NCI-H2107 (cell line): ENCODE data around the gene KCNH5.
"Not testable (repeated sequence)": the region's sequence is repeated elsewhere in the genome, so short reads cannot be mapped to it uniquely, and the experiment has no call there.

Source experiments
- DNase-seq: peaks from one replicate; lab custom pipeline; 2025; lab: John Stamatoyannopoulos, UW

The KCNH5 gene

GRCh38 chr14:62886461-62886860 is 158.8 kb downstream of the KCNH5 start:
- no peak for DNase-seq

GRCh38 chr14:62885451-62885850 is 159.8 kb downstream of the KCNH5 start:
- DNase-seq: no peak

DNA sequence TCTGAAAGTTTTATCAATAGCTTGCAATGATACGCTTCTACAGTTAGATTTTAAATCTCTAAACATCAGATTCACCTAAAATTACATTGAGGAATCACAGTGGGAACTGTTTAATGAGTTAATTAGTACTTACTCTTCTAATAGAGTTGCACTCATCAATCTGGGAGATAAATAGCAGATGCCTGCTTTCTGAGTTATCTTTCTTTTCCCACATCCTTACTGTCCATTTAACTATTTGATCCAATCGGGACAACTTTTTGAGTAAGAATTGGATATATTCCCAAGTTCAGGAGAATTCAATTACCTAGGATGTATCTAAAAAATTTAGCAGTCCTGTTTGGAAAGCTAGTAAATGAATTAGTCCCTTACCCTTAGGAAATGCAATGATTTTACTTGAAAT is 162.3 kb downstream of the KCNH5 start:
- no peak for DNase-seq

- DNase-seq: no peak
These were observed 178.9 kb downstream of the KCNH5 start for GRCh38 chr14:62866376-62866775.

DNA sequence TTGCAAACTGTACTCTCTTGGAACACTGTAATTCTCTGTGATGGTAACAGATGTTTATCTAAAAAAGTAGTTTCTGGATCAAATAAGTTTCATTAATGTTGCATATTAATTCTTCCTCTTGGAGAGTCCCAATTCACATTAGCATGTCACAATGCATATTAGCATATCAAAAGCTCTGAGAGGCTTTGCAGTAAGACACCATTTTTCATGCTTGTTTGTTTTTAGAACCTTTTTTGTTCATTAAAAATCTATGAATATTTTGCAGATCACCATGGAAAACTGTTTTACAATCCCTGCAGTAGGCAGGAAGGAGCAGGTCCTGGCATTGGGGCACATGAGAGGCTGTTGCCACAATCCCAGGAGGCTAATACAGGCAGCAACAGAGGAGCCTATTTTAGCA is 180.7 kb downstream of the KCNH5 start:
- no peak for DNase-seq

- DNase-seq: not testable (repeated sequence)
These were observed 187.2 kb downstream of the KCNH5 start for GRCh38 chr14:62858011-62858410.

GRCh38 chr14:62854951-62855350 is 190.3 kb downstream of the KCNH5 start:
- DNase-seq: no peak

GRCh38 chr14:62847168-62847567 is 198.1 kb downstream of the KCNH5 start:
- DNase-seq: no peak

GRCh38 chr14:62844546-62844945 is 200.7 kb downstream of the KCNH5 start:
- DNase-seq: no peak

DNA sequence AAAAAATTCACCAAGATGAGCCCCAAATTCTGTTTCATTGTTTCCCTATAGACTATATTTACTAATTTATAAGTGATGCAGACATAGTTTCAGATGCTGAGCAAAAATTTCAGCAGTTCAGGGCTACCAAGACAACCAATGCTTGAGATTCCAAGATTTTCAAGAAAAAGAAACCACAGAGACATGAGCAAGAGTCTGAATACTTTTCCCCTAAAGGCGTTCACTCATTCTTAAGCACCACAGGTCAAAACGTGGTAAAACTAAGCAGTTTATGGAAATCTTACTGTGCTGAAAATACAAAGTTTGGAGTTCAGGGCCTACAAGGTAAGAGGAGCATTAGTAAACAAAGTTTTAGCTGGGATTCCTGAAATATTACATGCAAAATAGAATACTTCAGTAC is 221.2 kb downstream of the KCNH5 start:
- no peak for DNase-seq

GRCh38 chr14:62819931-62820330 is 225.3 kb downstream of the KCNH5 start:
- no peak for DNase-seq

DNA sequence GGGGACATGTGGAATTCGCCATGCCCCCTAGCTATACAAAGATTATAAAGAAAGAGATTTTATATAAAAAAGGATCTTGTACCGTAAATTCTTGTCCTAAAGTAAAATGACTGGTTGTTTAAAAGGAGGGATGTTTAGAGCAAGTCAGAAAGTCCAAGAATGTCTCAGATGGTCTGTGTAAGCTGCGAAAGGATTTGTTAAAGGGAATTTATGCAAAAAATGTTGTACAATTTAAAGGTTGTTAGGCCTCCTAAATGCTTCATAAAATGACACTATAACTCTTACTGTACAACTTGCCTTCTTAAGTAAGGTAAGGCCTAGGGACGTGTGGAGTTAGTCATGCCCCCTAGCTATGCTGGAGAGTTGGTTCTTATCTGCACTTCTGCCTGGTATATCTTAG is 237.6 kb downstream of the KCNH5 start:
- no peak for DNase-seq

- no peak for DNase-seq
These were observed 244.7 kb downstream of the KCNH5 start for GRCh38 chr14:62800577-62800976.

DNA sequence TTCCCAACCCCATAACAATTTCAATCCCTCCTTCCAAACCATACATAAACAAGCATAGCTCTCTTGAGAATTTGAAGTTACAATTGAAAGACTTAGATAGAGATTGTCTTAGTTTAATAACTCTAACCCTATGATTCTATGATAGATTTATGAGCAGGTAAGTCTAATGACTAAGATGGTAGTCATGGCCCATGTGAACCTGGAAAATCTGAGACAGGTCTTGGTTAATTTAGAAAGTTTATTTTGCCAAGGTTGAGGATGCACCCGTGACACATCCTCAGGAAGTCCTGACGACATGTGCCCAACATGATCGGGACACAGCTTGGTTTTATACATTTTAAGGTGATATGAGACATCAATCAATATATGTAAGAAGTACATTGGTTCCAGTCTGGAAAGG is 248.8 kb downstream of the KCNH5 start:
- DNase-seq: no peak

- no peak for DNase-seq
These were observed 252.7 kb downstream of the KCNH5 start for GRCh38 chr14:62792578-62792977.

DNA sequence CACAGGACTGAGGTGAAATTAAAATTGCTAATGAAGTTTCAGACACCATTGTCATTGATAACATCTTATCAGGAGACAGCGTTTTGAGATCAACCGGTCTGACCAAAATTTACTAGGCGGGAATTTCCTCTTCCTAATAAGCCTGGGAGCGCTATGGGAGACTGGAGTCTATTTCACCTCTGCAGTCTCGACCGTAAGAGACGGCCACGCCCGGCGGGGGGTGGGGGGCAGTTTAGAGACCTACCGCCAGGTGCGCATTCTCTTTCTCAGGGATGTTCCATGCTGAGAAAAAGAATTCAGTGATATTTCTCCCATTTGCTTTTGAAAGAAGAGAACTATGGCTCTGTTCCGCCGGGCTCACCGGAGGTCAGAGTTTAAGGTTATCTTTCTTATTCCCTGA is 263.9 kb downstream of the KCNH5 start:
- DNase-seq: not testable (repeated sequence)

DNA sequence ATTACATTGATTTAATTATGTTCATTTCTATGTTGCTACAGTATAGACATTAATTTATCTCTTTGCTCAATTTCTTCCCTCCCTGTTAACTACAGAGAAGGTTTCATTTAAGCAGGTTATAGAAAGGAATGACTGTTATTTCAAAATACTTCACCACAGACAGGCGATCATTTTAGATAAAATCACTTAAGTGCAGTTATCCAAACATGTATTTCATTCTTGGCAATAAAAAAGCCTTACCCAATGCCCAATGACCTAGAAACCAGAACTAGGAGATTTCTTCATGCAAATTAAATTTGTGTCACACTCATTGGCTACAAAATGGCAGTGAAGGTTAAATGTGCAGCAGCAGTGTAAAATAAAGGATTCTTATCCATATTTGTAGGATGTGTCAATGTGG is 266.4 kb downstream of the KCNH5 start:
- no peak for DNase-seq

DNA sequence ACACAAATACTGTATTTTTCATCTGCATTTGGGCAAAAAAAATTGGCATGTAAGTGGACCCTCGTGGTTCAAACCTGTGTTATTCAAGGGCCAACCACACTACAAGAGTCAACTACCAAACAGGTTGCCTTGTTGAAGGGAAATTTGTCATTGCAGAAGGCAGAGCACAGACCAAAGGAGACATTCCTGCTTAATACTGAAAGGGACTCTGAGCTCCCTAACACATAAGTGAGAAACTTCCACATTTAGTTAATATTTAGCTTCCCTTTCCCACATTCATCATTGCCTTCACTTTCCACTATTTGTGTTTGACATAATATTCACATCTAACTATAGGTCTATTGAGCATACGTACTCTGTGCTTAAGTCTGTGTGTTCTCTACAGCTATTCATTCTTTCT is 266.9 kb downstream of the KCNH5 start:
- DNase-seq: no peak

DNA sequence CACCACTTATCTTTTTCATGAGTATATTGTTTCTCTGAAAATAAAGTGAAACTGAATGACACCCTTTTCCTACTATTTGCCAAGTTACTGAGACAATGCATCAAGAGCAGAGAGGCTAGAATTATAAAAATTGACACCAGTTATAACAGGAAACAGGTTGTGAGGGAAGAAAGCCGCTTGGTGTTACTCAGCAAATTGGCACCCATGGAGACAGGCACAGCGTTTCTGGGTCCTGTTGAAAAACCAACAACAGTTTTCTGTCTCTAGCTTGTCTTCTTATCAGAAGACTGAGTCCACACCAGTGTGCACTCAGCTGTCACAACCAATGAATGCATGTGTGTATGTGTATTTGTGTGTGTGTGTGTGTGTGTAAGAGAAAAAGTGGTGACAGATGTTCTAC is 267.7 kb downstream of the KCNH5 start:
- DNase-seq: no peak

DNA sequence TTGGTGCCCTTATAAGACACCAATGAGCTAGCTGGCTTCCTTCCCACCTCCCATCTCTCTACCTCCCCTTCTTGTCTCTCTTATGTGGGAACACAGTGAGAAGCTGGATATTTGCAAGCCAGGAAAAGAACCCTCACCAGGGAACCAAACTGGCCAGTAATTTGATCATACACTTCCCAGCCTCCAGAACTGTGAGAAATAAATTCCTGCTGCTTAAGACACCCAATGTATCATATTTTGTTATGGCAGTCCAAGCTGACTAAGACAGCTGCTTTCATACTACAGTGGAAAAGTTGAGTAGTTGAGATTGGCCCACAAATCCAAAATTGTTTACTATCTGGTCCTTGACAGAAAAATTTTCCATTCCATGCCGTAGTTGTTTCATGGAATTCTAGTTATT is 269.0 kb downstream of the KCNH5 start:
- no peak for DNase-seq

DNA sequence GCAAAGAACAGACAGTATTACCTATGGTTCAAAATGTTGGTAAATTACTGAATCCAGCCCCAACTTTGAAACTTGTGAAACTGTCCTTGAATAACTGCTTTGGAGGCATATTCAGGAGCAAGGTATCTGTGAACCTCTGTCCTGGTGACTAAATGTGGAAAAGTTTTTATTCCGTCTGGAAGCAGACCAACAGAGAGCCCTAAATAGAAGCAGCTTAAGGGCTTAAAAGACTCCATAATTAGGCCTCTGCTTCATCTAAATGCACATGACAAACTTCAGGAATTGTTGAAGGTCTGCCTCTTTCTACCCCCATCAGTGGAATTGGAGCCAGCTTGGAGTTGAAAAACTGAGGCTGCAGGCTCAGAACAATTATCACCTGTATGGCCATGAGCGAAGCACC is 276.5 kb downstream of the KCNH5 start:
- no peak for DNase-seq

DNA sequence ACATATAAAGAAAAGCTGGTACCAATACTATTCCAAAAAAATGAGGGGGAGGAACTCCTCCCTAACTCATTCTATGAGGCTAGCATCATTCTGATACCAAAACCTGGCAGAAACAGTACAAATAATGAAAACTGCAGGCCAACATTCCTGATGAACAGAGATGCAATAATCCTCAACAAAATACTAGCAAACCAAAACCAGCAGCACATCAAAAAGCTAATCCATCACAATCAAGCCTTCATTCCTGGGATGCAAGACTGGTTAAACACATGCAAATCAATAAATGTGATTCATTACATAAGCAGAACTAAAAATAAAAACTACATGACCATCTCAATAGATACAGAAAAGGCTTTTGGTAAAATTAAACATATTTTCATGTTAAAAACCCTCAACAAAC is 281.3 kb downstream of the KCNH5 start:
- DNase-seq: no peak

DNA sequence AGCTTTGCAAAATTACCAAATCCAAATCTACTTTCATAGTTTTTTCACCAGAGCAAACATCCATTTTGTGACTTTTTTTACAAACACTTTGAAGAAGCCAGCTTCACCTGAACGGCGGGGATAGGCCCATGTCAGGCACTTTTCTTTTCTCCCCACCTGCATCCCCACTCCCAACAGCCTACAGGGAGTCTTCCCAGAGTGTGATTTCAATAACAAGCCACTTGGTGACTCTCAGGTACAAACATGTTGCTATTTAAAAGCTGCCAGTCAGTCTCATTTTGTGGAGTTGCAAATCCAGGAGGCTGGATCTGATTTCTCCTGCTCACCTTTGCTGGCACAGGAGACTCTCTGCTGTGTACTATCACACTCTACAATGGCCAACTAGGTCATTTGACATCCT is 285.5 kb downstream of the KCNH5 start:
- DNase-seq: no peak

GRCh38 chr14:62746881-62747280 is 298.4 kb downstream of the KCNH5 start:
- not testable (repeated sequence) for DNase-seq

- no peak for DNase-seq
These were observed 299.8 kb downstream of the KCNH5 start for GRCh38 chr14:62745496-62745895.
